GM21423 (cell line): Measurements from ENCODE around the gene NR1I3.

Source experiments
- ATAC-seq: cut with Tn5 transposase; IDR thresholded peaks from one replicate; pipeline ENCODE4 v1.9.1; 2021; ENCODE audit warnings: mild to moderate bottlenecking, moderate library complexity; ENCODE audit not compliant: unreplicated experiment

Gene NR1I3

GRCh38 chr1:161196521-161197451 is 41.2 kb downstream of the NR1I3 start:
- no peak for ATAC-seq

- ATAC-seq = no peak
Observed at GRCh38 chr1:161196111-161196510, 41.9 kb downstream of the NR1I3 start.

GRCh38 chr1:161195171-161195570 is 42.8 kb downstream of the NR1I3 start:
- peak; percentile 51 for ATAC-seq

- ATAC-seq = no peak
Observed at GRCh38 chr1:161193561-161194235, 44.3 kb downstream of the NR1I3 start.

- peak; percentile 54 for ATAC-seq
Observed at GRCh38 chr1:161192476-161193465, 45.2 kb downstream of the NR1I3 start.

- ATAC-seq = no peak
Observed at GRCh38 chr1:161191971-161192370, 46.0 kb downstream of the NR1I3 start.

- no peak for ATAC-seq
Observed at GRCh38 chr1:161190962-161191521, 47.0 kb downstream of the NR1I3 start.

GRCh38 chr1:161189036-161189435 is 49.0 kb downstream of the NR1I3 start:
- no peak for ATAC-seq

GRCh38 chr1:161188381-161188780 is 49.6 kb downstream of the NR1I3 start:
- ATAC-seq = no peak

GRCh38 chr1:161187311-161187710 is 50.7 kb downstream of the NR1I3 start:
- no peak for ATAC-seq

GRCh38 chr1:161185732-161186311 is 52.2 kb downstream of the NR1I3 start:
- ATAC-seq = peak; percentile 27

- ATAC-seq = peak; percentile 59
Observed at GRCh38 chr1:161185282-161185682, 52.7 kb downstream of the NR1I3 start.

- ATAC-seq = peak; percentile 53
Observed at GRCh38 chr1:161182214-161182613, 55.8 kb downstream of the NR1I3 start.

GRCh38 chr1:161180639-161181038 is 57.4 kb downstream of the NR1I3 start:
- ATAC-seq = no peak

GRCh38 chr1:161179698-161180097 is 58.3 kb downstream of the NR1I3 start:
- no peak for ATAC-seq
